OCI-LY7 (cell line): ENCODE data around the gene RNF26.

Source experiments
- CTCF ChIP-seq: fragments of 200-600 bp; sonication (generic); conservative IDR thresholded peaks from 2 replicates; pipeline ENCODE4 v1.5.1; 2014; ENCODE audit warnings: mild to moderate bottlenecking, antibody characterized with exemption, low read length, moderate library complexity, mixed read lengths
- EZH2phosphoT487 ChIP-seq: fragments of 200-600 bp; sonication (generic); IDR thresholded peaks from 2 replicates; pipeline ENCODE4 v1.6.1; 2018; ENCODE audit warnings: low read depth, borderline replicate concordance, mild to moderate bottlenecking, mixed run types, antibody characterized with exemption, low read length, moderate library complexity, mixed read lengths

- TF ChIP-seq CTCF = peak; percentile 98
- TF ChIP-seq EZH2phosphoT487 = no peak
Observed at GRCh38 chr11:119373921-119374631, 39.7 kb downstream of the RNF26 start.
